ENCODE results near the gene OR6B1.
A peak's percentile ranks its signal among the peaks of the same experiment; 100 is the strongest.

OR6B1 gene

DNA sequence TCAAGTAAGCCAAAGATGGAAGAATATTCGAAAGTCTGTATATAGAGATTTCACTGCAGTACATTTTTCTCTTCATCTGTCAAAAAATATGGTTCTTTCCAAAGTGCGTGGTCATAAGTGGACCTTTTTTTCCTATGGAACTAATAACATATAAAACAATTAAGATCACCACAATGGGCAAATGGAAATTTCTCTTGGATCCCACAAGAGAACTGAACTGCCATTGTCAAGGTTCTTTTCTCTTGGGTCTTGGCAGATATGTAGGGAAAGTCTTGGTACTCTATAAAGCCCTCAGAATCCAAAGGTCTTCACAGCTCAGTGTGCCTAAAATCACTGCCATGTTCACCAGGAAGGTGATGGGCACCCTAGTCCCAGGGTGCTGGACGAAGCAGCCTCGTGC is at the start of gene OR6B1:
Gene OR6B1 (plus strand): TSS at position 301 of the 400 bp plus-strand sequence. CDS start 3,677 bp downstream, outside the sequence.
- DNase-seq (ENCODE audit: low spot score), result no peak

DNA sequence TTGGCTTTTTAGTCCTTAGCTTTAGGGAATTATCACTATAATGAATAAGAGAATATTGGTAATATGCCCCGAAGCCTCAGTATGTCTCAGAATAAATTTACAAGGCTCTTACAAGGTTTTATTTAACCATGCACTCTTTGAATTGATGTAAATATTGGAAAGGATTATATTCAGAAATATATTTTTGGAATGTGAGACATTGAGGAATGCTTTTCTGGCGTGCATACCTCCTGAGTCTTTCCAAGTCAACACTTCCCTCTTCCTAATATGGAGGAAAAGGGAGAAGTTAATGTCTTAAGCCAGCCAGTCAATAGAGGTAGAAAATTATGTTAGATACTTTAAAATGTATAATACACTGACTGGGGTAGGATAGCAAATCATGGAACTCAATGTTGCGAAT is 46.7 kb upstream of the OR6B1 start:
- no peak for DNase-seq (ENCODE audit: low spot score)

DNA sequence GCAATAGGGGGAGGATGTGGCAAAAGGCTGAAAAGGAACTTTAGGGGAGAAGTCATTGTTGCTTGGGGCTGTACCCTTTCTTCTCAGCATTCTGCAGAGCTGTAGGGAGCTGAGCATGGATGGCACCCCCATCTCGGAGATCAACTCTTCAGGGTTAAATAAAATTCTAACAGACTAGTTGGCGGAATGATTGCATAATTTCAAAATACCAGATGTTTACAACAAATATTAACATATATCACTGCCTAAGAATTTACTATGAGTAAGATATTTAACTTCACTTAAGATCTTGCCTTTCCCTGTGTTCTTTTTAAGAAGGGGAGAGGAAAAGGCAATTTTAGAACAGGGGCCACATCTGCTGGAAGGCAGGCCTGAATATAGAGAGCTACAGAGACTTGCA is 46.0 kb upstream of the OR6B1 start:
- DNase-seq (ENCODE audit: low spot score), result no peak

DNA sequence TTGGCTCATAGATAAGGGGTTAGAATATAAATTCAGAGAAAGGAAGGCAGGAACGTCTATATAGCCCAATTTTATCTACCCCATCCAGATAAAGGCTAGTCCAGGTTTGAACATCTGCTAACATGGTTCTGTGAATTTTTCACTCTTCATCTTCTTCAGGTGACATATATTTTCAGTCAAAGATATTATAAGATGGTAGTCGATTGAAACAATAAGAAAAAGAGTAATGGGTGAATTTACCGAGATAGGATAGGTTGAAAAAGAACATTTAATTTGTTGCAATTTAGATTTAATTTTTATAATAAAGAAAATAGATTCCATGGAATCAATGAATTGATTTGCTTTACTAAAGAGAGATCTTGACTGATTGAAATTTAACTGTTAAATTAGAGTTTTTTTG is 45.6 kb upstream of the OR6B1 start, which contains the start of gene OR2F1:
Gene OR2F1 (plus strand): TSS at position 301 of the 400 bp plus-strand sequence. CDS start 5,127 bp downstream, outside the sequence.
- DNase-seq (ENCODE audit: low spot score), result no peak

DNA sequence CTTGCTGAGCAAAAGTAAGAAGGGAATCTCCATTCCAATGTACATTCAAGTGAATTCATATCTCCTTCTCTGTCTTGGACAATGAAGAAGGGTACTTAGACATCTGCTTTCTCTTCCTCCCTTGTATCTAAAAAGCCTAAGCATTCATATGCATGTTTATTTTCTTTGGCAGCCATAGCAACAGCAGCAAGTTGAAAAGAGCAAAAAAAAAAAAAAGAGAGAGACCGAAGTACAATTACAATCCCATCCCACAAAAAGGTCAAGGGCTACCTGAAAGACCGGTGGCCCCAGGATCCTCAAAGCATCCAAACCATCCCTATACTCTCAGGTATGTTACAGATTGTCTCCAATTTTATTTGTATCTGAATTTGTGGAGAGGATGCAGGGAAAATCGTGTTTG is 41.3 kb upstream of the OR6B1 start:
- no peak for DNase-seq (ENCODE audit: low spot score)

DNA sequence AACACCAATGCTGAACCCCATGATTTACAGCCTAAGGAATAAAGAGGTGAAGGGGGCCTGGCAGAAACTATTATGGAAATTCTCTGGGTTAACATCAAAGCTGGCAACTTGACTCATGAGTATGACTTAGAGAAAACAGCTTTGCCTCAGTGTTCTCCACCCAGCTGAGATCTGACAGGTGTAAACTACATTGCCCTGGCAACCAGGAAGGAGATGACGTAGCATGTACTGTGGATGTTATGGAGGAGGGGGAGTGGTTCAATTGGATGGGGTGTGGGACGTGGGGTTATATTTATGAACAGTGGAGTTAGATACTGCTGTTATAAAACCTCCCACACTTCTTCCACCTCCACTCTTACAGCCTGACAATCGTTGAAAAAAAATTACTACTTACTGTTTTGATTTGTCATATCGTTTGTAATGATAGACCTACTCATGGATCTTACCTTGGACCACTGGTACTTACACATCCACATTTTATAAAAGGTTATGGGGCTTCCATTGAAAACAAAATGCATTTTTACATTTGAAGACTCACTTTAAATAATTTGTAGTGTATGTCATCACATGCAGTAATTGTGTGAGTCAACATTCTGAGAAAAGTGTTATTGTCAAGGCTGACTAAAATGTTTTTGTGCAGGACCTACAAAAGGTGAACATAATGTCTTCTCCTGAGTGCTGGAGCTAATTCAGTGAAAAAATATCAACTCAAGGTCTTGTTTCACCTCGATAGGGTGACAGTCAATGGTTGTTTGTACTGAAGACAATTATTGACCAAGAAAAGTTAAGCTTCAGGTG is 39.1 kb upstream of the OR6B1 start:
- DNase-seq (ENCODE audit: low spot score), result peak; percentile 2

DNA sequence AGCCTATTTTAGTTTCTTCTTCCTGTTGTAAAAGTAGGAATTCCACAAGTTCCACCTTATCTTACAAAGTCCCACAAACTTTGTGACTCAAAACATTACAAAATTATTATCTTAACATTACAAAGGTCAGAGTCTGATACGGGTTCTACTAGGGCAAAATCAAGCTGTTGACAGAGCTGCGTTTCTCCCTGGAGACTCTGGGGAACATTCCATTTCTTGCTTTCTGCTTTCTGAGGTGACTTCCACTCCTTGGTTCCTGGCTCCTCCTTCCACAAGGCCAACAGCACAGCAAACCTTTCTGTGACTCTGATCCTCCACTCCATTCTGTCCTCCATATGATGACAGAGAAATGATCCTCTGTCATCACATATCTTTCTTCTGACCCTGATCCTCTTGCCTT is 34.8 kb upstream of the OR6B1 start:
- DNase-seq (ENCODE audit: low spot score), result no peak

DNA sequence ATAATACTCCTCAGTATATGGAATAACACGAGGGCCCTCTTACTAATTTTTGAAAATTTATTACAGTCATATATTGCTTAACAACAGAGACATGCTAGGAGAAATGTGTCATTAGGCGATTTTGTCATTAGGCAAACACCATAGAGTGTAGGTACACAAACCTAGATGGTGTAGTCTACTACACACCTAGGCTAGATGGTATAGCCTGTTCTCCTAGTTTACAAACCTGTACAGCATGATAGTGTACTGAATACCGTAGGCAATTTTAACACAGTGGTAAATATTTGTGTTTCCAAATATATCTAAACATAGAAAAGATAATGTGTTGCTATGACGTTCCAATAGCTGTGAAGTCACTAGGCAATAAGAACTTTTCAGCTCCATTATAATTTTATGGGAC is 32.7 kb upstream of the OR6B1 start:
- no peak for DNase-seq (ENCODE audit: low spot score)

DNA sequence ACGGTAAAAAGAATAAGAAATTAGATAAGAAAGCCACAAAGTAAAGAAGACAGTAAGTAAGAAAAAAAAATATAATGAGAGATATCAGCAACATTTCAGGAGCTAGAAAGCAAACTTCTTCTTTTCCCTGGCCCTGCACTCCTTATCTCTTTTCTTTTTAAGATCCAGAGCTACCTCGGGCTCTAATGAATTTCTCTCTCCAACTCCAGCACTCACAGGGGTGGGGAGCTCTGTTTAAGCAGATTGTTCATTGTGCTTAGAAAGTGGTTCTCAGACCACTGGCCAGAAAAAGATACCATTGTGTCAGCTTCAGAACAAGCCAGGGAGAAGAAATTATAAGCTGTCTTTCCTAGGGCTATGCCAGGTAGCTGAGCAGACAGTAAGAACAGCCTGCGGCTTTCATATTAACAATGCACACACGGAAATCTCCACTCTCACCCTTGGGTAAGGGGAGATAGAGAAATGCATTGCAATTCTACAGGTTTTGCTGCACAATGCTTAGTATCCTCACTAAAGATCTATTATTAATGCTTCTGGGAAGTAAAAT is 26.2 kb upstream of the OR6B1 start:
- DNase-seq (ENCODE audit: low spot score), result no peak

DNA sequence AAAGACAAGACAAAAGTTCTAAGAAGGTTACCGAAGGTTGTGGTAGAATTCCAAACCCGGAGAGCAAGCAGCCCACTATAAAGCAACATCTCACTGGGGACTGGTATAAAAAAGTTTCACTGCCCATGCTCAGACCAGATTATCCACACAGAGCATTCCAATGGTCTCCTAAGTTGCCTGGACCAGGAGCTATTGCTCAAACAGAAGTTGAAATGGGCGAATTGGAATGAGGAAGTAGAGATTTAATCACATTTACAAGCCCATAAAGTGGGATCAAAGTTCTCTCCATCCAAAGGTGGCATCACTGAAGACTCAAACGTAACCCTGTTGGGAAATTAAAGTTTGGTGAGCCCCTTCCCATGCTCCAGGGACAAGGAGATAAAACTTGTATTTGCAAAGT is 25.7 kb upstream of the OR6B1 start:
- DNase-seq (ENCODE audit: low spot score), result no peak

DNA sequence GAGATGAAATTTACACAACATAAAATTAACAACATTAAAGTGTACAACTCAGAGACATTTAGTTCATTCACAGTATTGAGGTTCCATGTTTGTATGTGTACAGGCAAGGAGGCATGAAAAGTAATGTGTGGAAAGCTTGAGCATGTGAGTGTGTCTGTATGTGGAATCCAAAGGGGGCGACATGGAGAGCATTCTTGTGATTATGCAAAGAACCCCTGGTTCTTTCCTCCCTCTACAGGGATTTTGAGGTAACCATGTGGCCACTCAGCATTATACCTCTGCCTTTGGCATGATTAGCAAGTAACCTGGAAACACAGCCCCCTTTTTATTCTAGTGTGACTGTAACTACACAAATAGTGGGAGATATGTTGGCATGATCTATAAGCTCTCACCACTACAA is 24.5 kb upstream of the OR6B1 start:
- DNase-seq (ENCODE audit: low spot score), result no peak

DNA sequence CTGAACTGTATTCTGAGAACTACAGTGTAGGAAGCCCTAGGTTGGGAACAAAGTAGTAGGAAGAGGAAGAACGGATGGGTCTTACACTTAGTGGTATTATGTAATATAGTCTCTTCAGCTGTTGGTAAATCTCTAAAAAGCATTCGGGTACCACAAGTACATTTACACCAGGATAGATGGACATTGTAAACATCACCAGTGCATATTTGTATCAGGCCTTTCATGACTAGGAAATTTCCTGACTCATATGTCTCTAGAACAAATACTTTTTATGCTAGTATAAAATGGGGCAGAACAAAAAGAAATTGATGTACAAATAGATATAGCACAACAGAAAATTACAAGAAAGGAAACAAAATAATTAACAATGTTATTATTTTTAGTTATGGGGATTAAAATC is 21.5 kb upstream of the OR6B1 start:
- DNase-seq (ENCODE audit: low spot score), result no peak

DNA sequence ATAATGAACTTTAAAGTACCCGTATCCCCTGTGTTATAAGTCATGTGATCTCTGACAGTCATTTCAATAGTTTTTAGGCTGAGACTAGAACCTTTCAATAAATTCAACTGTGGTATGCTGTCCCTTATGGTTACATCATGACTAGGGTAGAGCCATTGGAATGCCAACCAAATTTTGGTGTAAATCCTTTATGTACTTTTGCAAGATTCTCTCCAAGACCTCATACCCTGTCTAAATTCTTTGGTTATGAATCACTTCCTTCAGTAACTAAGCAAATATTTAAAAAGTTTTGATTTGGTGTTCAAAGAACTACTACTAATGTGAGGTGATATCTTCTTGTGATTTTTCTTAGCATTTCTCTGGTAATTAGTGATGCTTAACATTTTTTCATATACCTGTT is 20.8 kb upstream of the OR6B1 start:
- no peak for DNase-seq (ENCODE audit: low spot score)

DNA sequence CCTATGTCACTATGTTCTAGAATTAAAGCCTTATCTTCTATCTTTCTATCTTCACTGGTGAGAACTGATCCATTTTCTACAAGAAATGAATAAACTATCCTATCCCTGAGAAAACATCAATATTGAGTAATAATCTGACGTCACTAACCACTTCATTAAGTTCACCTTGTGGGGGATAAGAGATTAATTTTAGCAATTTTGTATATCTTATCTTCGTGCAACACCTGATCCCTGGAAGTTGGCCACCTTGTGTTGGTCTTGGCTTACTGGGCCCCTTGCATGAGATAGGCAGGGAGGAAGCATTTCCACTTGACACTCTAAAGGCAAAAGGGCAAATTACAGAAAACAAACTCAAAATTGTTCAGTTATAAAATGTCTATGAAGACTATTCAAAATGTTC is 20.1 kb upstream of the OR6B1 start:
- DNase-seq (ENCODE audit: low spot score), result no peak

DNA sequence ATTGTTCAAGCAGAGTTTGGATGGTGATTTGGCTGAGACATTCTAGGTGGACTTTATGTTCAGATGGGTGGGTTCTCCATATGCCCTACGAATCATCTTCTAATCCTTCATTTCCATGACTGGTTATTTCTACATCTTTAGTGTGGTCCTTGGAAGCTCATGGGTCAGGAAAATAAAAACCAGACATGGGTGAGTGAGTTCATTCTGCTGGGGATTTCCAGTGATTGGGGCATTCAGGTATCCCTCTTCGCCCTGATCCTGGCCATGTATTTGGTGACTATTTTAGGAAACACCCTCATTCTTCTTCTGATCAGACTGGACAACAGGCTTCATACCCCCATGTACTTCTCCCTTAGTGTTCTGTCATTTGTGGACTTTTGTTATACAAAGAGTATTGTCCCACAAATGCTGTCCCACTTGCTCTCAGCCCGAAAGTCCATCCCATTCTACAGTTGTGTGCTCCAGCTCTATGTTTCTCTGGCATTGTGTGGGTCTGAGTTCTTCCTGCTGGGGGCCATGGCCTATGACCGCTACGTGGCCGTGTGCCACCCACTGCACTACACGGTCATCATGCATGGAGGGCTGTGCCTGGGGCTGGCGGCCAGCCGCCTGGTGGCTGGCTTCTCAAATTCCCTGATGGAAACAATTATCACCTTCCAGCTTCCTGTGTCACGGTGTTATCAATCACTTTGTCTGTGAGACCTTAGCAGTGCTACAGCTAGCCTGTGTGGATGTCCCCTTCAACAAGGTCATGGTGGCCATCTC is 19.2 kb upstream of the OR6B1 start:
- no peak for DNase-seq (ENCODE audit: low spot score)

DNA sequence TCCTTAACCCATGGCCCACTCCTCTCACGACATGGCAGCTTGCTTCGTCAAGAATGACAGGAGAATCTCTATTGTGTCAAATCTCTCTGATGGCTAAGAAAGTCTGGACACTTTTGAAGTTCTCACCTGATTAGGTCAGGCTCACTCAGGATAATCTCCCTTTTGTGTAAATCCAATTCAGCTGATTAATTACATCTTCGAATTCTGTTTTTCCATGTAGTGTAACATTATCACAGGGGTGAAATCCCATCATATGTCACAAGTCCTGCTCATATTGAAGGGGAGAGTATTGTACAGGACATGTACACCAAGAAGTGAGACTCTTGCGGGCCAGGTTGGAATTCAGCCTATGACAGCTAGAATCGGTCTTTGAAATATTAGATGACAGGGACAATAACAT is 16.2 kb upstream of the OR6B1 start:
- no peak for DNase-seq (ENCODE audit: low spot score)

DNA sequence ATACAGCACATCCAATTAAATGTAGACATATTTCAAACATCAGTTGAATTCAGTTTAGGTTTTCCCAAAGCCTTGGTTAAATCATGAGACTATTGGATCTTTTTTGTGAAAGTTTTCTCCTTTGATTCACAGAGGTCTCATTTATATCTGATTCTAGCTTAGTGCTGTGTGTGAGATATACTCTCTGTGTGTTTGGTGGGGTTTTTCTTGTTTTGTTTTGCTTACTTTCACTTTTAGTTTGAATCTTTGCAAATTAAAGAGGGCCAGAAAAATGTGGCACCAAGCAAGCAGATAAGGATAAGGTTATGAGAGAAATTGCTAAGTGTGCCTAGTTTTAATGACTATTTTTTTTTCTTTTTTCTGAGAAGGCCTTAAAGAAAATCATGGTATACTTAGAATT is 12.6 kb upstream of the OR6B1 start:
- no peak for DNase-seq (ENCODE audit: low spot score)

DNA sequence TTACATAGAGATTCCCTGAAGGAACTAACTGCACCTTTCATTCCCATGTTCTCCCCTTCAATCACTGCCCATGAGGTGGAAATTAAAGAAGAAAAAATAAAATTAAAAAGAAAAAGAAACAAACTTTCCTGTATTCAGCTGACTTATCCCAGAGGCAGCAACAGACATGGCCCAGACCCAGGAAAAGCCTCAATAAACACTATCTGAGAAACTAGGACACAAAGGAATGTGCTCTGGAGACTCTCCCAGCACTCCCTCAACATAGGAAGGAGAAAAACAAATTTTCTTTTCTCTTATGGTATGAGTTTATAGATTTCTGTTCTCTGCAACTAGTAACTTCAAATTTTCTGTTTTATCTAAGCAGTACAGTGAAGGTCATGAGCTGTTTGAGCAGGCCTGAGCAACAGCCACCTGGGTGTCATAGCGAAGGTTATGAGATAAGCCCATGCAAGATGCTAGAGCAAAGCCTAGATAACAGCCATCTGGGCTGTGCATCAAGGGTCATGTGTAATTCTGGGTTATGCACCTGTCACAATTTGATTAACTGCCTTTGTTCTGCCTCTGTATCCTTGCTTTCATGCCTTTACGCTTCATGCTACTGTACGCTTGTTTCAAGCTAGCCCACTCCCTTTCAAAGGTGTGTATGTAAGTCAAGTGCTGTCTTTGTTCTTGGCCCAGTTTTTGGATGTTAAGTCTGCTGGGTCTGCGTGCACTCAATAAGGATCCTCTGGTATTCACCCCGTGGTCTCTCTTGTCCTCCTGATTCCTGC is 11.0 kb upstream of the OR6B1 start:
- DNase-seq (ENCODE audit: low spot score), result no peak

DNA sequence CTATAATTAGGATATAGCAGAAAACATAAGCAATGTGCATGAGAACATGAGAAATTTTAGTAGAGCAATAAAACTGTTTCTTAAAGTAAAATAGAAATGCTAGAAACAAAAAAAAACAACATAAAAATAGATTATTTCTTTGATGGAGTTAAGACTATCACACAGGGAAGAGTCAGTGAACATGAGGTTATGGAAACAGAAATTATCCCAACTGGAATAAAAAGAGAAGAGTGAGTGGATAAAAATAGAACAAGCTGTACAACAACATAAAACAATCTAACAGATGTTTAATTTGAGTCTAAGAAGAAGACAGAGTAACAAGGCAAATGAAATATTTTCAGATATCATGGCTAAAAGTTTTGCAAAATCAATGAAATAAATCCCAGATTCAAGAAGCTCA is 7.5 kb upstream of the OR6B1 start:
- no peak for DNase-seq (ENCODE audit: low spot score)

DNA sequence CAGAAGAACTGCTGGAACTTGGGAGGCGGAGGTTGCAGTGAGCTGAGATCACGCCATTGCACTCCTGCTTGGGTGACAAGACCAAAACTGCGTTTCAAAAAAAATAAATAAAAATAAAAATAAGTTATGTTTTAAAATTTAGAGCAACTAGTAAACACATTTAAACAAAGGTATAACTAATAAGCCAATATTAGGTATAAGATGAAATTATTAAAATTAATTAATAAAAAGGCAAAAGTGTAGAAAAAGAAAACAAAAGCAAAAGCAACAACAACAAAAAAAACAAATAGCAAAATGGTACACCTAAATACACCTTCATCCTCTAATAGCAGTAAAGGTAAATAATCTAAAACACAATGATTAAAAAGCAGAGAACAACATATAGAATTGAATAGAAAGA is 6.2 kb upstream of the OR6B1 start:
- no peak for DNase-seq (ENCODE audit: low spot score)

DNA sequence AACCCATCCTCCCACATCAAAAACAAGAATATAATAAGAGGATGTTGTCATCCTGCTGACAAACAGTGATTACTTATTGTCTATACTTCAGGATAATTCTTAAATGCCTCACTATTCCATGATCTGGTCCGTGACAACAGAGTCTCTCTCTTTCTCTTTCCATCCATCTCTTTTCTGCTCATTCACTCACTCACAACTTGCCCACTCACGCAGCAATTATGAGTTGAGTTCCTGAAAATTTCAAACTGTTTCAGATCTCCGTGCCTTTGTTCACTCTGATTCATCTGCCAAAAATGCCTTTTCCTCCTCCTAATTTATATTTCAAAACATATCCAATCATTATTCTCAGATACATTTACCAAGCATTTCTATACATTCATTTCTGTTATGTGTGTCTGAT is 1.4 kb downstream of the OR6B1 start:
- DNase-seq (ENCODE audit: low spot score), result no peak

DNA sequence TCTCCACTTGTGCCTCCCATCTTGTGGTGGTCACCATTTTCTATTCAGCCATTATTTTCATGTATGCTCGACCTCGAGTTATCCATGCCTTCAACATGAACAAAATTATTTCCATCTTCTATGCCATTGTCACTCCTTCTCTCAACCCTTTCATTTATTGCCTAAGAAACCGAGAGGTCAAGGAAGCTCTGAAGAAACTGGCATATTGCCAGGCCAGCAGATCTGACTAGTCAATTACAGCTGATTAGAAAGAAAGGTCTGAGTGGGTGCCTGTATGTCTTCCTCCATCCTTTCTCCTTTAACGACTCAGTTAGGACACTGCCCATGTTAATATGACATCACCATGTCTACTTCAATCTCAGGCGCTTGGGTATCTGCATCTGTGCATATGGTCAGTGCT is 4.6 kb downstream of the OR6B1 start:
- no peak for DNase-seq (ENCODE audit: low spot score)
